Right lobe of liver (tissue), 4 donors: ENCODE results near the gene SLC15A2.
A peak's percentile ranks its signal among the peaks of the same experiment; 100 is the strongest.

Experiments
- POLR2A ChIP-seq: fragments of 450-650 bp; IDR thresholded peaks from one replicate; pipeline ENCODE4 v1.6.1; 2017; ENCODE audit warnings: antibody characterized with exemption, mild to moderate bottlenecking
- TF ChIP-seq, protein P1 (sequence below), 4 donors: fragments of 200-600 bp in 3 of 4; fragments of 450-650 bp in 1 of 4; IDR thresholded peaks; one replicate each; pipeline versions ENCODE4 v1.5.1 to v1.8.0; 2016 to 2022; ENCODE audit warnings: antibody characterized with exemption in 4 of 4, mild to moderate bottlenecking in 2 of 4
- donor health status: DM: no; HTN: no; CAD: no.
- donor health status: DM: no; HTN: no; CAD: no.
- donor health status: DM: no; HTN: yes; CAD: no.

DNA sequence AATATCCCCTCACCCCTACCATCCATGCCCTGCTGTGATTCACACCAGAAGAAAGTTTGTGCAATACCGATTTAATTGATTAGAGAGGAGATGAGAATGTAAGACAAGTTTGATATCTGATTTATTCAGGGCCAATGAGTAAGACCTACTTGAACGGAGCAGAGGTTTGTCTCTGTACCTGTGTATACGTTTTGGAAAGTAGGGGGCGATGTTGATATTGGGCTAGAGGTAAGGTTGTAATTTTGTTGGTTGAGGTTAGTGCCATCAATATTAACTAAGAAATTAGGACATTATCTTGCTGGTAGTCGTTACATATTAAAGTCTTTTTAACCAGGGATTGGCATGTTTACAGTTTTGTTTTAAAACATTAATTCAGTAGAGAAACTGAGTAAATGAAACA lies 38.6 kb upstream of the SLC15A2 start:
- no peak for TF ChIP-seq POLR2A
- TF ChIP-seq, protein P1, sequence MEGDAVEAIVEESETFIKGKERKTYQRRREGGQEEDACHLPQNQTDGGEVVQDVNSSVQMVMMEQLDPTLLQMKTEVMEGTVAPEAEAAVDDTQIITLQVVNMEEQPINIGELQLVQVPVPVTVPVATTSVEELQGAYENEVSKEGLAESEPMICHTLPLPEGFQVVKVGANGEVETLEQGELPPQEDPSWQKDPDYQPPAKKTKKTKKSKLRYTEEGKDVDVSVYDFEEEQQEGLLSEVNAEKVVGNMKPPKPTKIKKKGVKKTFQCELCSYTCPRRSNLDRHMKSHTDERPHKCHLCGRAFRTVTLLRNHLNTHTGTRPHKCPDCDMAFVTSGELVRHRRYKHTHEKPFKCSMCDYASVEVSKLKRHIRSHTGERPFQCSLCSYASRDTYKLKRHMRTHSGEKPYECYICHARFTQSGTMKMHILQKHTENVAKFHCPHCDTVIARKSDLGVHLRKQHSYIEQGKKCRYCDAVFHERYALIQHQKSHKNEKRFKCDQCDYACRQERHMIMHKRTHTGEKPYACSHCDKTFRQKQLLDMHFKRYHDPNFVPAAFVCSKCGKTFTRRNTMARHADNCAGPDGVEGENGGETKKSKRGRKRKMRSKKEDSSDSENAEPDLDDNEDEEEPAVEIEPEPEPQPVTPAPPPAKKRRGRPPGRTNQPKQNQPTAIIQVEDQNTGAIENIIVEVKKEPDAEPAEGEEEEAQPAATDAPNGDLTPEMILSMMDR (IDR thresholded peaks at IDR 0.05) = peak in 3 of 4 donors; percentile 16 to 31 (median 18)
